ENCODE data around the gene ITSN1. TPM values are rescaled to one million over a fixed set of nuclear protein-coding genes. Genes with fewer than 3 reads are reported as not detected.

Gene ITSN1
- total RNA-seq, 2 experiments from 2014 or later: 5.7 to 7.3 TPM

DNA sequence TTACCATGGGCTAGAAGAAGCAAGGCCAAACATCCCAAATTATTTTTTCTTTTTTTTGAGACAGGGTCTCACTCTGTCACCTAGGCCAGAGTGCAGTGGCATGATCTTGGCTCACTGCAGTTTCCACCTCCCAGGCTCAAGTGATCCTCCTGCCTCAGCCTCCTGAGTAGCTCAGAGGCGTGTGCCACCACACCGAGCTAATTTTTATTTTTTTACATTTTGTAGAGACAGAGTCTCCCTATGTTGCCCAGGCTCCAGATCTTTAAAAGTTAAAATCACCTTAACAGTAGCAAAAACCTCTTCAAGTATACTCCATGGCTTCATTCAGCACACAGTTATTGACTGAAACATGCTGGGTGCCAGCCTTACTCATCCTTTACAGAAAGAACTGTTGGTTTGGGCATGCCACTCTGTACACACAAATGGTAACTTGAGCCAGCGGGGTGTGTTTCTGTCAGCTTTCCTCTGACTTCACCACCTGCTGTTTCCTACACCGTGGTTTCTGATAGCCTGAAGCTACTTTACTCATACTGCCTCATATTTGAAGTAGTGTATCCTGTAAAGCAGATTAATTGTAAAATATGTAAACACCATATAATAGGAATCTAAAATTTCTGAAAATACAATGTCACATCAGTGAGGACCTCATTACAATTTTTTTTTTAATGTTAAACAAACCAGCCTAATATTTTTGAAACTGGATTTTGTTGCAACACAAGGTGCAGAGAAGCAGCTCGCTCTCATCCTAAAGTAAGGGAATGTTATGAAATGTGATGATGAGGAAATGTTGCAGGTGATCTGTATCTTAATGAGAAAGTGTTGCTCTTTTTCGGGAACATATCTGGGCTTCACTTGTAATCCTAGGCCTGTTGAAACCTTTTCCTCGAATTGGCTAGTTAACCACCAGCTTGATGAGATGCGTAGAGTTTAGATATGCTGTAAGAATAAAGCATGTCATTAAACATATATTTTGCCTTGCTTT is 159.4 kb downstream of the ITSN1 start:
- CTCF ChIA-PET: interaction anchor here (0.6 kb wide), 1 partner anchor 19 kb away, joined by 6 read pairs; no protein-coding TSS in a partner anchor
- Mint-ChIP-seq H3K4me1 (no peaks in the 10 kb centered on the region), H3K27me3 (no peaks in the 10 kb centered on the region), H3K27ac (no peak overlapping the region), H3K36me3 (ENCODE audit: low read depth) (peaks cover 2% of the 10 kb centered on the region), H3K9me3 (ENCODE audit: low read depth) (no peaks in the 10 kb centered on the region), H3K4me3 (no peak overlapping the region)
- peak; percentile 42 for ATAC-seq
- POLR2A ChIA-PET: no interaction called here
- intact Hi-C loops (cut with DNase I, micrococcal nuclease): no loop called here
- DNase-seq: peak; percentile 12

DNA sequence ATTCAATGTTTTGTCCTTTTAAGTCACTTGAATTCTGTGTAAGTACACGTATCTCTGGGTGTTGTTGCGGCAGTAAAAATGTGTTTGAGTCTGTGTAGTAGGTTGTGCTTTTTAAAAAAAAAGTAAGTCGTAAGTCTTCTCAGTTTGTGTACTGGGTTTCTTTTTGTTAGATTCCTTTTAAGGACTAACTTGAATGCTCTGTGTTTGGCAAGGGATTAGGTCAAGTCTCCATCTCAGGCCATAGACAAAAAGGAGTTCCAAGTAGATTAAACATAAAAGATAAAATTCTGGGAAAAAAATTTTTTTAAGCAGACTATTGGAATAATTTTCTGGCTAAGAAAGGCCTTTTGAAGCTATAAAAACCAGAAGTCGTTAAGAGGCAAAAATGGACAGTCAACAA is 160.2 kb downstream of the ITSN1 start:
- intact Hi-C loops (cut with DNase I, micrococcal nuclease): no loop called here
- Mint-ChIP-seq H3K9me3 (ENCODE audit: low read depth) (no peaks in the 10 kb centered on the region), H3K27ac (no peak overlapping the region), H3K4me1 (no peaks in the 10 kb centered on the region), H3K4me3 (no peak overlapping the region), H3K36me3 (ENCODE audit: low read depth) (no peaks in the 10 kb centered on the region), H3K27me3 (no peaks in the 10 kb centered on the region)
- no peak for ATAC-seq
- POLR2A ChIA-PET: no interaction called here
- CTCF ChIA-PET: no interaction called here
- no peak for DNase-seq

DNA sequence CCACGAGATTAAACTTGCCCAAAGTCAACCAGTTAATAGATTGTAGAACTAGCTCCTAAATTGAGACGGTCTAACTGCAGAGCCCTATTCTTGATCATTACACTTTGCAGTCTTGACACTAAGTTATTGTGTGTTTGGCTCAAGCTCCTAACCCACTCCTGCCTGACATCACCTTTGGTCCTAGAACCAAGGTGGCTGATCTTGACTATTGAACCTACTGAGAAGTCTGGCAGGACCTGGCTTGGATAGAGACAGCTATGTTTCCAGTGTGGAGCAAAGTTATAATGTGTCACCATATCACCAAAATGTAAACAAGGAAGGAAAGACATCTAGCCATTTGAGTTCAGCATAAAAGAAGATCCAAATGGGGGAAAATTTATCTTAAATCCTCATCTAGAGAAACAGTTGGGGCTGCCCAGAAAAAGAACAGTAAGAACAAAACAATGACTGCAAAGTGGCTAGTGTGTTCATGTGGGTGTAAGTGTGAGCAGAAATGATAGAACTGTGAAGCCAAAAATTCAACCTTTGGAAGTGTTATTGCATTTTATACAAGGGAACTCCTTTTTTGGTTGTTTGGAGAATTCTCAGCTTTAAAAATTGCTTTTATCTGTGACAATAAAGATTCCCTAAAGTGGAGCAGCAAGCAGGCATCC is 166.5 kb downstream of the ITSN1 start:
- Mint-ChIP-seq H3K27ac (no peak overlapping the region), H3K4me1 (peaks cover 5% of the 10 kb centered on the region), H3K9me3 (ENCODE audit: low read depth) (no peaks in the 10 kb centered on the region), H3K36me3 (ENCODE audit: low read depth) (no peaks in the 10 kb centered on the region), H3K4me3 (no peak overlapping the region), H3K27me3 (no peaks in the 10 kb centered on the region)
- DNase-seq (no peak), ATAC-seq (peak; percentile 30)
- ChIA-PET CTCF (no interaction called here), POLR2A (no interaction called here)
- intact Hi-C loops (cut with DNase I, micrococcal nuclease): no loop called here

DNA sequence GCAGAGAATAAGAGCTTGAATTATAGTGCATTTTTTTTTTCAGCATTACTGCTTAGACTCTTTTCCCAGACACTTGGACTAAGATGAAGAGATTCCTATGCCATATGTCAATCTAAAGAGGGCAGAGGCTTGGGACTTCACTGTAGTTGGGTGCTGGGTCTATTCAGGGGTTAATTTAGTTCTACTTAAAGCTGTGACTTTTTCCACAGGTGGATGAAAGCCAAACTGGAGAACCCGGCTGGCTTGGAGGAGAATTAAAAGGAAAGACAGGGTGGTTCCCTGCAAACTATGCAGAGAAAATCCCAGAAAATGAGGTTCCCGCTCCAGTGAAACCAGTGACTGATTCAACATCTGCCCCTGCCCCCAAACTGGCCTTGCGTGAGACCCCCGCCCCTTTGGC is 168.5 kb downstream of the ITSN1 start:
- DNase-seq (no peak), ATAC-seq (no peak)
- no peak overlapping the region for H3K4me3 Mint-ChIP-seq
- H3K27me3 Mint-ChIP-seq: no peaks in the 10 kb centered on the region
- H3K36me3 Mint-ChIP-seq (ENCODE audit: low read depth): no peaks in the 10 kb centered on the region
- no peaks in the 10 kb centered on the region for H3K9me3 Mint-ChIP-seq (ENCODE audit: low read depth)
- CTCF ChIA-PET: no interaction called here
- peaks cover 5% of the 10 kb centered on the region for H3K4me1 Mint-ChIP-seq
- POLR2A ChIA-PET: no interaction called here
- no peak overlapping the region for H3K27ac Mint-ChIP-seq
- intact Hi-C loops (cut with DNase I, micrococcal nuclease): no loop called here

DNA sequence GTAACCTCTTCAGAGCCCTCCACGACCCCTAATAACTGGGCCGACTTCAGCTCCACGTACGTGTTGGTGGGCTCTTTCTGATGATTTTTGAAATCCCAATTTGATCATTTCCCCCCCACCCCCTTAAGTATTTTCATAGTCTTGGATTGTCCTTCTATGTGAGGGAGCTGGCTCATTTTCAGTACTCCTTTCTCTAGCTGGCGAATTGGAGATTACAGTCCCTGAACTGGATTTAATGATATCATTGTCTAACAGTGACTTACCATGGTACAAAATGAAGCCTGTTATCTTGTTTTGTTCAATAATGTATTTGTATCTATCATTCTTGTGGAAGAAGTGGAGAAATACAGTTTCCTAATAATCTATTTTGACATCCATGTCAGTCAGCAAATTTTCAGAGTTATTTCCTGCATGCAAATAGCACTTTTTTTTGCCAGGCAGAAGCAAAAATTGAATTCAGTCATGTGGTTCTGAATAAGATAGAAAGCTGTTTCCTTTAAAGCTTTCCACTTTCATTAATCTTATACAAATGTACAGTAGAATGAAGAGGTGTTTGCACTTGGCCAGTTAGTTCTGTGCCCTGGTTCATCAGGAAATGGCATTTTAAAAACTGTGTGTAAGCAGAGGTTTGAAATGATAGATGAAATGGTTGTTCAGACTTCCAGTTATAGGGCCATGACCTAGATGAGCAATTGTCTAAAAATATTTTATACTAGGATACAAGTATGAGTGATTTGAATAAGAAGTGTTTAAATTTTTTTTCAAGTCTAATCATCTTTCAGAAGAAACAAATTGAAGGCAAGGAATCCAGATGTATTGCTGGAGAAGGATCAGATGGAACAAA is 169.1 kb downstream of the ITSN1 start:
- H3K36me3 Mint-ChIP-seq (ENCODE audit: low read depth): no peaks in the 10 kb centered on the region
- CTCF ChIA-PET: no interaction called here

DNA sequence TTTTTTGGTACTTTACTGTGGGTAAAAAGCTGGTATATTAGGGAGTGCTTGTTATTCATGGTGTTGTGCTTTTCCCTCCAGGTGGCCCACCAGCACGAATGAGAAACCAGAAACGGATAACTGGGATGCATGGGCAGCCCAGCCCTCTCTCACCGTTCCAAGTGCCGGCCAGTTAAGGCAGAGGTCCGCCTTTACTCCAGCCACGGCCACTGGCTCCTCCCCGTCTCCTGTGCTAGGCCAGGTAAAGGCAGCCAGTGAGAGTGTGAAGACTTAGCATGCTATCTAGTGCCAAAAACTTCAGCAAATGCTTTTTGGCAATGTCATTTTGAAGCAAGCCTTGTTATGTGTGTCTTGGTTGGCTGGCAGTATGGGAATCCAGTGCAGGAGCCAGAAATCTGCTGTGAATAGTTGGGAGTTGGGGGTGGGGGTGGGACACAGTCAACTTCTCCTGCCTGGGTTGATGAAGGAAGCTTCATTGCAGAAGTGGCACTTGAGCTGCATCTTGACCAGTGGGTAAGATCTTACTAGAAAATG is 171.6 kb downstream of the ITSN1 start:
- no peaks in the 10 kb centered on the region for H3K9me3 Mint-ChIP-seq (ENCODE audit: low read depth)
- no peak for DNase-seq
- peaks cover 2% of the 10 kb centered on the region for H3K4me1 Mint-ChIP-seq
- CTCF ChIA-PET: no interaction called here
- no peaks in the 10 kb centered on the region for H3K27me3 Mint-ChIP-seq
- no peak overlapping the region for H3K27ac Mint-ChIP-seq
- H3K36me3 Mint-ChIP-seq (ENCODE audit: low read depth): peaks cover 1% of the 10 kb centered on the region
- intact Hi-C loops (cut with DNase I, micrococcal nuclease): no loop called here
- ATAC-seq: no peak
- H3K4me3 Mint-ChIP-seq: no peak overlapping the region
- POLR2A ChIA-PET: no interaction called here

More for the DNA sequence above, 169.1 kb downstream of the ITSN1 start:
- H3K4me1 Mint-ChIP-seq: peaks cover 5% of the 10 kb centered on the region
- no peaks in the 10 kb centered on the region for H3K9me3 Mint-ChIP-seq (ENCODE audit: low read depth)
- no peak overlapping the region for H3K27ac Mint-ChIP-seq
- H3K4me3 Mint-ChIP-seq: no peak overlapping the region
- no peak for ATAC-seq
- intact Hi-C loops (cut with DNase I, micrococcal nuclease): no loop called here
- H3K27me3 Mint-ChIP-seq: no peaks in the 10 kb centered on the region
- POLR2A ChIA-PET: no interaction called here
- DNase-seq: no peak

DNA sequence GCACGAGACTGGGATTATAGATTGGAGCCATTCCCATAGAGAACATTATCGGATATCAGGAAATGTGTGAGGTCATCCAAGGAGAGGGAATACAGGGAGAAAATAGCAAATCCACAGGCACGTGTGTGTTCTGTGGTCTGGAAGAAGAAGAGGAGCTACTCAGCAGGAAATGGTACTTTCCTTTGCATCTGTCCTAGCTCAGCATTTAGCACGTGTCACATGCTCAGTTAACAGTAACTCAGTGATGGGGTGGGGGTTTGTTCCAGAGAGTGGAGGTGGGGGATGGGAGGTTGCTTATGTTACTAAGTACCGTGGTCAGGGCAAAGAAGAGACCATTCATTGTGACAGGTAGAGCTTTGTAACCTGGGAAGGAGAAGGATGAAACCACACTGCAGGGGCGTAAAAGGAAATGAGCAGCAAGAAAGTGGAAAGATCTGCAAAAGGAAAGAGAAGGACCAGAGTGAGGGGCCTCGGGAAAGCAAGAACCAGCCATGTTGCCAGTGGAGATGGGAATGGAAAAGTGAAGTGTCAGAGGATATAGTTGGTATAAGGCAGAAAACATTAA is 172.9 kb downstream of the ITSN1 start:
- Mint-ChIP-seq H3K4me3 (no peak overlapping the region), H3K9me3 (ENCODE audit: low read depth) (no peaks in the 10 kb centered on the region), H3K27me3 (no peaks in the 10 kb centered on the region), H3K27ac (no peak overlapping the region), H3K4me1 (no peaks in the 10 kb centered on the region), H3K36me3 (ENCODE audit: low read depth) (peaks cover 1% of the 10 kb centered on the region)
- no peak for DNase-seq
- ATAC-seq: no peak
- CTCF ChIA-PET: no interaction called here
- intact Hi-C loops (cut with DNase I, micrococcal nuclease): no loop called here
- POLR2A ChIA-PET: no interaction called here

DNA sequence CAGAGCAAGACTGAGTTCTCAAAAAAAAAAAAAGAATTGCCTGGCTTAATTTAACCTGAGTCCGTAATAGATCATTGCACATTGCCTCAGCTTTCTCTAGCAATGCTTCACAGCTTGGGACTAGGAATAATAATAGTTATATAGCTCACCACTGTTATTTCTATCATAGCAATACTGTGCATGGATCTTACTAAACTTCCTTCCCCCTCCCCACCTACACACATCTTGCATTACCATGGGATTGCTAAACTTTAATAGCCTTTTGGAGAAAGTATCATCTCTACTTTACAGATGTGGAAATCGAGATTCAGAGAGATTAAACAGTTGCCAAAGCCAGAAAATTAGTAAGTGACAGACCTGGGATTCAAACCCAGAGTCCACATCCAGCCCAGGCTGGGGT is 173.9 kb downstream of the ITSN1 start:
- ATAC-seq (no peak), DNase-seq (no peak)
- H3K27ac Mint-ChIP-seq: no peak overlapping the region
- intact Hi-C loops (cut with DNase I, micrococcal nuclease): no loop called here
- no peaks in the 10 kb centered on the region for H3K27me3 Mint-ChIP-seq
- CTCF ChIA-PET: interaction anchor here (0.7 kb wide), 1 partner anchor 19 kb away, joined by 3 read pairs; no protein-coding TSS in a partner anchor
- POLR2A ChIA-PET: no interaction called here
- no peak overlapping the region for H3K4me3 Mint-ChIP-seq
- H3K4me1 Mint-ChIP-seq: no peaks in the 10 kb centered on the region
- H3K36me3 Mint-ChIP-seq (ENCODE audit: low read depth): peaks cover 1% of the 10 kb centered on the region
- no peaks in the 10 kb centered on the region for H3K9me3 Mint-ChIP-seq (ENCODE audit: low read depth)

DNA sequence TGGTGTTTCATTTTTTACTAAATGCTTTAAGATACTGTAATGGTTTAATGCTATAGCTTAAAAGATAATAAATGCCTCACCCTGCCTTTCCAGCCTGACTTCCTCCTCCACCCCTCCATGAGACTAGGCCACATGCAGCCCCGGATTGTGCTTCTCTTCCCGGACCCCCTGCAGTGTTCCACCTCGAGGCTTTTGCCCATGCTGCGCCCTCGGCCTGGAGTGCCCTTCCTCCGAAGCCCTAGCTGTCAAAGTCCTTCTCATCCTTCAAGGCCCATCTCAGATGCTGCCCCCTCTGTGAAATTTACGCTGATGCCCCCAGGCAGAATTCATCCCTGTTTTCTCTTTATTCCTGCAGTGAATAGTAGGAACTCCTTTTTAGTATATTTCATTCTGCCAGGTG is 174.8 kb downstream of the ITSN1 start:
- H3K4me1 Mint-ChIP-seq: no peaks in the 10 kb centered on the region
- POLR2A ChIA-PET: no interaction called here
- no peaks in the 10 kb centered on the region for H3K9me3 Mint-ChIP-seq (ENCODE audit: low read depth)
- intact Hi-C loops (cut with DNase I, micrococcal nuclease): no loop called here
- DNase-seq (no peak), ATAC-seq (no peak)
- no peak overlapping the region for H3K4me3 Mint-ChIP-seq
- CTCF ChIA-PET: no interaction called here
- no peak overlapping the region for H3K27ac Mint-ChIP-seq
- H3K27me3 Mint-ChIP-seq: no peaks in the 10 kb centered on the region
- H3K36me3 Mint-ChIP-seq (ENCODE audit: low read depth): peaks cover 1% of the 10 kb centered on the region

DNA sequence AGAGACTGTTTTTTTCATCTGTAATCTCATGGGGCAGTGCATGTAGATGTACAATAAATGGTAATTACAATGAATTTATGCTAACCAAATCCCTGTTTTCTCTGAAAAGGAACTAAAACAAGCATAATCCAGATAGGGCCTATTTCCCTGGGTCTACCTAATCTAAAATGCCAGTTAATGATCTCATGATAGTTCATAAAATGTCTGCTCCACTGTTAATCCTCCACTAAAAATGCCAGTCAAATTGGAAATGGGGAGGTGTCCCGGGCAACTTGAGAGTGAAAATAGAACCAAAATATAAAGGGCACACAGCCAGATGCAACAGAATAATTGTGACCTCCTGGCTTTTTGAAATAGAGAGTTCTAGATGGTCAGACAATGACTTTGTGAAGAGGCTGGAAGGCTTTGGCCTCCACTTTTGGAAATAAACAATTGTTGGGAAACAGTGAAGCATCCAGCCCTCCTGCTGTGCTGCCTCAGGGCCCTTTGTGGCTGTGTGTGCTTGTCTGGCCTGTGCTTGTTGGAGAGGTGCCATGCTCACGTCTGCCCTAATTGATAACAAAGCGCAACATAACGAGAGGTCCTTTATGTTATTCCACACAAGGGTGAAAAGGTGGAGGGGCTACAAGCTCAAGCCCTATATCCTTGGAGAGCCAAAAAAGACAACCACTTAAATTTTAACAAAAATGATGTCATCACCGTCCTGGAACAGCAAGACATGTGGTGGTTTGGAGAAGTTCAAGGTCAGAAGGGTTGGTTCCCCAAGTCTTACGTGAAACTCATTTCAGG is 175.6 kb downstream of the ITSN1 start:
- POLR2A ChIA-PET: no interaction called here
- intact Hi-C loops (cut with DNase I, micrococcal nuclease): no loop called here

More for the DNA sequence above, 175.6 kb downstream of the ITSN1 start:
- H3K36me3 Mint-ChIP-seq (ENCODE audit: low read depth): peaks cover 1% of the 10 kb centered on the region
- no peak overlapping the region for H3K4me3 Mint-ChIP-seq
- H3K27ac Mint-ChIP-seq: no peak overlapping the region
- ATAC-seq (no peak), DNase-seq (no peak)
- CTCF ChIA-PET: no interaction called here
- H3K9me3 Mint-ChIP-seq (ENCODE audit: low read depth): no peaks in the 10 kb centered on the region
- H3K27me3 Mint-ChIP-seq: no peaks in the 10 kb centered on the region
- no peaks in the 10 kb centered on the region for H3K4me1 Mint-ChIP-seq
